GM18498 (cell line): Measurements from ENCODE around the gene CGB1.
"Not testable (repeated sequence)": the region's sequence is repeated elsewhere in the genome, so short reads cannot be mapped to it uniquely, and the experiment has no call there.

Source experiments
- ATAC-seq: cut with Tn5 transposase; IDR thresholded peaks from one replicate; pipeline ENCODE4 v1.9.1; 2021; ENCODE audit warnings: mild to moderate bottlenecking, moderate library complexity; ENCODE audit not compliant: unreplicated experiment

The CGB1 gene

DNA sequence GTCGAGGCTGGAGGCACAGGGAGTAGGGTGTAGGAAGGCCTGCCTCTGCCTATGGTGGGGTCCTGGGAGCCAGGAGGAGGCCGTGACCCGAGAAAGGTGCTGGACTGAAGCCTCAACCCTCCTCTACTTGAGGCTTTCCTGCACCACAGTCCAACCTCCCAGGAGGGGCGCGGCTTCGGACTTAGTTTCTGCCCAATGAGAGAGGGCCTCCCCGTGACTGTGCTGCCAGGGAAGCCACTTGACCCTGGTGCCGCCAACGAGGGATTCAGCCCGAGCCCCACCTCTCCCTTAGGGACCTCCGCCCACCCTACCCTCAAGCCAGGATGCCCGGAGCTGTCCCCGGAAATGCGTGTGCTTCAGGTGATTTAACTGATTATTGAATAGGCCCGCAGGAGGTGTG is 12.5 kb downstream of the CGB1 start, which contains the start of gene CGB3:
Gene CGB3, minus strand, starts transcription at position 101 of the 400 bp plus-strand sequence. CDS start 362 bp downstream, outside the sequence.
- ATAC-seq = not testable (repeated sequence)

- no peak for ATAC-seq
Measured at GRCh38 chr19:49022116-49022515, 14.6 kb downstream of the CGB1 start.

- no peak for ATAC-seq
Measured at GRCh38 chr19:49020931-49021895, 15.5 kb downstream of the CGB1 start.

- ATAC-seq = no peak
Measured at GRCh38 chr19:49020342-49020741, 16.4 kb downstream of the CGB1 start.

GRCh38 chr19:49019242-49019932 is 17.3 kb downstream of the CGB1 start:
- ATAC-seq = no peak

DNA sequence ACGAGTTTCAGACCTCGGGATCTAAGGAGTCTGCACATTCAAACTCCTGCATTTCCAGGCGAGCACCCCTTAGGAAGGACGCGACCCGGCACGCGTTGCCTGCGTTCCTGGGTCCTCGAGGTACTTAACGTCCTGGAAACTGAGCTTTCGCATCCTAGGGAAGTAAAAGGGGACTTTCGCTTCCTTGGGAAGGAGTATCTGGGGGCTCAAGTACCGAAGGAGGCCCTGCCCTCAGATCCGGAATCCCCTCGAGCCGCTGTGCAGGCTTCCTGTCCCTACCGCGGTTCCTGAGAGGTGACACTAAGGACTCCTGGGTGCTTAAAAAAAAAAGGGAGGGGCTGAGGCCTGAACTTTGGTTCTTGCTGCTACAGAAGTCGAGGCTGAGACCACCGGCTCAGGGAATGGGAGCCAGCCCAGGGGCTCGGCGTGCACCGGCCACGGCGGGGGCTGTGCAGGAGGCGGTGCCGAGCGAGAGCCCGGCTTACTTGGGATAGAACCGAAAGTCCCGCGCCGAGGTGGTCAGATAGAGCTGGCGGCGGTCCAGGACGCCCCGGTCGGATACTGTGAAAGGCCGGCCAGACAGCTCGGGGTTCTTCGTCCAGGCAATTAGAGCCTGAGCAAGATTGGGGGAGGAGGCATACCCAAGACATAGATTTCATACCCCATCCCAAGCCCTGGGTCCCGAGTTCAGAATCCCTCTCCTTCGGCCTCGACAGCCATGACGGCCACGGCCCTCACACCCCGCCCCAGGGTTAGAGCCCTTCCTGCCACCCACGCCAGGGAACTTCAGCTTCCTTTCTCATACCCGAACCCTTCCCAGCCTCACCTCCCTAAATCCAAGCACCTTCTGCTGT is 18.1 kb downstream of the CGB1 start:
- not testable (repeated sequence) for ATAC-seq

DNA sequence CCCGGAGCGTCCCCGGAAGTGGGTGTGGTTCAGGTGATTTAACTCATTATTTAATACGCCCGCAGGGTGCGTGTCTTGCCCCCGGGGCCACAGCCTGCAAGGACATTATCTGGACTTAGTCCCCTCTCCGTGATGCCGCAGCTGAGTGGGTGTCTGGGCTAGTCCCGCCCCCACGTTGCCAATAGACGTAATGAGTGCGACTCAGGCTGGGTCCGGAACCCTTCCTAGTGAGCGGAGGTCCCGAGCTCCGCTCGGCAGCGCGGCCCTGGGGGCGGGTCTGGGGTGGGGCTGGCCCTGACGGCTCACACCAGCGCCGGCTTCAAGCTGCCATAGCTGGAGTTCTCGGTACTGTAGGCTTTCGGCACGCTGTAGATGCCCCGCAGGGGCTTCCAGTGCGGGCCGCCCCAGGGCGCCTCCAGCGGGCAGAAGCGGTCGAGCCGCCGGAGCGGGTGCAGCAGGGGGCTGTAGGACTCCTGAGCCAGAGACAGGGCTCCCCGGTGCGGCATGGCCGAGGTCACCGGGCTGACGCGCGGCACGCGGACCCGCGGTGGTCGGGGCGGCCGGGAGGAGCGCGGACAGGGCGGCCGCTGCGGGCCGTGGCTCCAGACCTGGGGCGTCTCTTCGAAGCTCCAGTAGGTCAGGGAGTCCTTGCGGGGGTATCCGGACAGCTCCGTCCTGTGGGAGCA is 18.9 kb downstream of the CGB1 start:
- peak; percentile 61 for ATAC-seq

- no peak for ATAC-seq
Measured at GRCh38 chr19:49017041-49017665, 19.5 kb downstream of the CGB1 start, which contains the start of gene LHB. Gene LHB (minus strand): TSS chr19:49017091. CDS start chr19:49017081, 10 bp downstream.

- no peak for ATAC-seq
Measured at GRCh38 chr19:49016067-49016839, 20.4 kb downstream of the CGB1 start.

GRCh38 chr19:49014870-49015255 is 21.8 kb downstream of the CGB1 start:
- ATAC-seq = no peak

DNA sequence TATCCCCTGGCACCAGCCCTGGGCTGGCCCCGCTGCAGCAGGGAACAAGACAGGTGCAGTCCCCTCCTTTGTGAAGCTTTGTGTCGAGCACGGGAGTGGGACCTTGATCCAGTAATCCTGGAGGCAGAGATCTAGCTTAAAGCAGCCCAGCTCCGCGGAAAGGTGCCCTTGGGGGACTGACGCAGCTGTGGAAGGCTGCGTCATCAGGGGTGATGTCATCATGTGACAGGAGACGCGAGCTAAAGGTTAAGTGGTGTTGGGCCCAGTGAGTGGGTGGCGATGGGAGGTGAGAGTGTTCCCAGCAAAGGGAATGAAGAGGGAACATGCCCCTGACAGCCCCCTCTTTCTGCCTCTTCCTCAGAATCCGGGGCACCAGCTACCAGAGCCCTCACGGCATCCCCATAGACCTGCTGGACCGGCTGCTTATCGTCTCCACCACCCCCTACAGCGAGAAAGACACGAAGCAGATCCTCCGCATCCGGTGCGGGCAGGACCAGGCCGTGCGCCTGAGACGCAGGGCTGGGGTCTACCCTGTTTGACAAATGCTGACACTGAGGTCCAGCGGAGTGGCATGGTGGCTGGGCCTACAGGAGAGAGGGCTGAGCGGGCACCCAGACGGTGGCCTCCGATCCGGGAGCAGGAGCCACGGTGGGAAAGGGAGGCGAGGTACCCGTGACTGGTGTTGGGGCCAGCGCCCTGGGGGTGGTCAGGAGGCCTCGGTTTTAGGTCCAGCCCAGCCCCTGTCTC is 22.4 kb downstream of the CGB1 start:
- ATAC-seq = no peak

- ATAC-seq = no peak
Measured at GRCh38 chr19:49011194-49011593, 25.5 kb downstream of the CGB1 start.

DNA sequence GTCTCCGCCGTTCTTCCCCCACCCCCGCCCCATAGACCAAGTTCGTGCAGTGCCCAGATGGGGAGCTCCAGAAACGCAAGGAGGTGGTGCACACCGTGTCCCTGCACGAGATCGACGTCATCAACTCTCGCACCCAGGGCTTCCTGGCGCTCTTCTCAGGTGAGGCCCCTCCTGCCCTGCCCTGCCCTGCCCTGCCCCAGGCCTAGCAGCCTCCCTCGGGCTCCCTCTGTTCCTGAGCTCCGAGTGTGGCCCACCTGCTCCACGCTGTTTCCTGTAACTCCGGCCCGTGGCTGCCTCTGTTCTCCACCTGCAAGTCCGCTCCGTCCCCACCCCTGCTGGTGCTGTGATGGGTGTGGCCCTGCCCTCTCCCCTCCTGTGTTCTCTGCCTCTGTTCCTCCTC is 26.2 kb downstream of the CGB1 start:
- ATAC-seq = no peak

DNA sequence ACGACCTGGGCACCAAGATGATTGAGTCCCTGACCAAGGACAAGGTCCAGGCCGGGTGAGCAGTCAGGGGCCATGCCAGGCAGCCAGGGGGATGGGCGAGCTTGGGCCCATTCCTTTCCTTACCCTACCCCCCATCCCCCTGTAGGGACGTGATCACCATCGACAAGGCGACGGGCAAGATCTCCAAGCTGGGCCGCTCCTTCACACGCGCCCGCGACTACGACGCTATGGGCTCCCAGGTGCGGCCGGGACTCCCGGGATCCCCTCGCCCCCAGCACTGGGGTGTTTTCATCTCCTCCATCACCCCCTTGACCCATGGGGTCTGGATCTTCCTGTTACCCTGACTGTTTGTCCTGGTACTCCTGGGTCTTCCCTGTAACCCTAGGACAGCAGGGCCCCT is 26.9 kb downstream of the CGB1 start:
- no peak for ATAC-seq

DNA sequence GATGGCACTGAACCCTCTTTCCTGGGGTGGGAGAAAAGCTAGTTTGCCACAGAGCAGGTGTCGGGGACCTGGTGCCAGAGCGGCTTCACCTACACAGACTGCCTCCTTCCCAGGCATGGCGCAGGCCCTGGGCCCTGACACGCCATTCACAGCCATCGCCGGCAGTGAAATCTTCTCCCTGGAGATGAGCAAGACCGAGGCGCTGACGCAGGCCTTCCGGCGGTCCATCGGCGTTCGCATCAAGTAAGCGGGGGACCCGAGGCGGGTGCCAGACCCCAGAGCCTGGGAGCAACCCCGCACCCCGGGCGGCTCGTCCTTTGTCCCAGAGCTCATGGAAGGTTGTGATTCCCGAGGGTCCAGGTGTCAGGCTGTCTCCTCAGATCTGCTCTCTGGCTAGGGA is 29.8 kb downstream of the CGB1 start:
- ATAC-seq = no peak

- ATAC-seq = no peak
Measured at GRCh38 chr19:49004964-49005614, 31.6 kb downstream of the CGB1 start.

- ATAC-seq = no peak
Measured at GRCh38 chr19:49004133-49004532, 32.6 kb downstream of the CGB1 start.
